SK-N-SH (cell line): ENCODE measurements around the gene FFAR4.

Source experiments
- EZH2phosphoT487 ChIP-seq: fragments of 200-600 bp; sonication (generic); IDR thresholded peaks from 2 replicates; pipeline ENCODE4 v1.6.1; 2017; ENCODE audit warnings: low read depth, mixed run types, mild to moderate bottlenecking, antibody characterized with exemption, moderate library complexity, borderline replicate concordance
- YY1 ChIP-seq: IDR thresholded peaks from 2 replicates; pipeline ENCODE4 v1.4.0; 2012; ENCODE audit warnings: low read depth, mild to moderate bottlenecking

GRCh38 chr10:93542358-93542791, 24.1 kb upstream of the FFAR4 start:
- TF ChIP-seq EZH2phosphoT487 (no peak), YY1 (no peak)
